DMS79 (cell line): Measurements from ENCODE around the gene TM9SF3.
"Not testable (repeated sequence)": the region's sequence is repeated elsewhere in the genome, so short reads cannot be mapped to it uniquely, and the experiment has no call there.

Experiments used
- DNase-seq: peaks from one replicate; lab custom pipeline; 2025; lab: John Stamatoyannopoulos, UW

TM9SF3 gene

GRCh38 chr10:96600337-96600736 is 13.5 kb upstream of the TM9SF3 start:
- no peak for DNase-seq

GRCh38 chr10:96598846-96599245 is 12.0 kb upstream of the TM9SF3 start:
- no peak for DNase-seq

- no peak for DNase-seq
Observed at GRCh38 chr10:96596422-96597407, 9.9 kb upstream of the TM9SF3 start.

DNA sequence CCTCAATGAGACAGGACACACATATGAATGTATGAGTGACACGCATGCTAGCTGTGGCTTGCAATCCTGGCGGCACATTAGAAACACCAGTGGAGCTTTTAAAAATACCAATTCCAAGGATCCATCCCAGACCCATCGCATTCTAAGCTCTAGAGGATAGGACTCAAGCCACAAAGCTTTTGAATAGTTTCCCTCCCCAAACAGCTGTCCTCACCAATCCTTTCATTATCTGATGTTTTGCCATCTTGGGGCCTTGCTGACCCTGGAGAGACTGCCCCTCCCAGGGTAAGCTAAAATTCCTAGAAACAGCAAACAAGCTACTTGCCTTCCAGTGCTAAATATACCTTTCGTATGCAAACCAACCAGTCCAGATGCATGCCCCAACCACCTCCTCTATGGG is 8.9 kb upstream of the TM9SF3 start:
- DNase-seq: no peak

DNA sequence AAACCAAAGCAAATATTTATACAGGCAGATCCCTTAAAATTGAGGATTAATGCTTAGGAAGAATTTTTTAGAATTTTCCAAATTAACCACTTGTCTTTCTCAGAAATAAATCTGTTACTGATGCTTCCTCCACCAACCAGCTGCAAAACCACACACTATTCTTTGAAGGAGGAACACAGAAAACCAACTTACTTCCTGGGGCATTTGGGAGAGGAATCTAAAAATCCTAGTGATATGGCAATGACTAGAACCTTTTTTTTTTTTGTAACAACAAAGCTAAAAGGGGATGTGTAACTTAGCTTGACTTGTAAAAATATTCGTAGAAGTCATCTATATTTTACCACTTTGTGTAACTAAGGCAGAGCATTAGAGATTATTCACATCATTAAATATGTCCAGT is 5.1 kb upstream of the TM9SF3 start:
- DNase-seq: no peak

DNA sequence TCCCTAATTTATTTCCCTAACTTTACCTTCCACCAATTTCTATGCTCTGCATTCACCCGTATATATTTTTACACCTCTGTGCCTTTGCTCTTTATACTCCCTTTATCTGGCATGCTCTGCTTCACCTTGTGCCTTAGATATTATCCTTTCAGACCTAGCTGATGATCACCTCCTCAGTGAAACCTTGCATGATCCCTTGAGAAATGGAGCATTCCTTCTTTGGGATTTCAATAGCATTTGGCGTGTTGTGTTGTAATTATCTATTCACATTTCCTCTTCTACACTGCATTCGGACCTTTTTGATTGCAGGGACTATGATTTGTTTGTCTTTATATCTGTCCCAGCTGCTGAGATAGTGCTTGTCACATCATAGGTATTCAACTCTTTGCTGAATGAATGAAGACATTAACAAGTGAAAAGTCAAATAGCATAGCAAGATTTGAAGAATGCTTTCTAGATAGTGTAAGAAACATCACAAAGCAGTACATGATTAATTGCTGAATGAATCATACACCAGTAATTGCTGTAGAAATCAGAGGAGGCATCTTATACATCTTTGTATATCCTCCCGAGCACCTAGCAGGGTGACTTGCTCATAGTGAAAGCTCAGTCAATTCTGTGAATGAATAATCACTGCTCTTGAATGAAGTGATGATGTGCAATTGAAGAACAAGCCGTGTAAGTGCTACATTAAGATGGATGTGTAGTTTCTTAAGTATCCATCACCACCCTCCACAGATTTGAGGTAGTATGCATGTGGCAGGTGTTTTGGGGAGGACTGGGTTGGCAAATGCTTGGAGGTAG is 2.0 kb upstream of the TM9SF3 start:
- no peak for DNase-seq

DNA sequence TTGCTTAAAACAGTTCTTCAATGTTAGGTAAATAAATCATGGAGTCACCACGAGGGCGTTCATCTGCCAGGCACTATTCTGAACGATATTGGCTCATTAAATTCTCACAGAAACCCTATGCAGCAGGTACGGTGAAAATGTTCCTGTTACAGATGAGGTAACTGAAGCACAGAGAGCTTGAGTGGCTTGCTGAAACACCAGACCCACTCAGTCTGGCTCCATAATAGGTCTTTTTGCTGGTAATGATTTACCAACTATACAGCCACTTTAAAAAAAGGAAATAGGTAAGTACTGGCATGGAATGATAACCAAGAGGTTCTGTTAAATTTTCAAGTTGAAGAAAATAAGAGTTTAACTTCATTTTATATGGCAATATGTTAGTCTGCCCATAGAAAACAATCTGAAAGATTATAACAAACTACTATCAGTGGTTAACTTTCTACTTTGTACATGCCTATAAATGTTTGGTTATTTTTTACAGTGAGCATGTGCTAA is 1.3 kb upstream of the TM9SF3 start:
- peak; percentile 2 for DNase-seq

- no peak for DNase-seq
Observed at GRCh38 chr10:96587264-96588059, 650 bp upstream of the TM9SF3 start.

GRCh38 chr10:96585736-96586418 is 935 bp downstream of the TM9SF3 start:
- no peak for DNase-seq

DNA sequence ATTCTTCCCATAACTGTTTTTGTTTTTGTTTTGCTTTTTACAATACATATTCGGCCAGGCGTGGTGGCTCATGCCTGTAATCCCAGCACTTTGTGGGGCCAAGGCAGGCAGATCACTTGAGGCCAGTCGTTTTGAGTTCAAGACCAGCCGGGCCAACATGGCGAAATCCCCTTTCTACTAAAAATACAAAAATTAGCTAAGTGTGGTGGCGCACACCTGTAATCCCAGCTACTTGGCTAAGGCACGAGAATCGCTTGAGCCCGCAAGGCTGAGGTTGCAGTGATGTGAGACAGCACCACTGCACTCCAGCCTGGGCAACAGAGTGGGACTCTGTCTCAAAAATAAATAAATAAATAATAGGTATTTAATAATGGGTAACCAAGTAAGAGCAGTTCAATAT is 2.3 kb downstream of the TM9SF3 start:
- no peak for DNase-seq

GRCh38 chr10:96584035-96584434 is 2.8 kb downstream of the TM9SF3 start:
- no peak for DNase-seq

DNA sequence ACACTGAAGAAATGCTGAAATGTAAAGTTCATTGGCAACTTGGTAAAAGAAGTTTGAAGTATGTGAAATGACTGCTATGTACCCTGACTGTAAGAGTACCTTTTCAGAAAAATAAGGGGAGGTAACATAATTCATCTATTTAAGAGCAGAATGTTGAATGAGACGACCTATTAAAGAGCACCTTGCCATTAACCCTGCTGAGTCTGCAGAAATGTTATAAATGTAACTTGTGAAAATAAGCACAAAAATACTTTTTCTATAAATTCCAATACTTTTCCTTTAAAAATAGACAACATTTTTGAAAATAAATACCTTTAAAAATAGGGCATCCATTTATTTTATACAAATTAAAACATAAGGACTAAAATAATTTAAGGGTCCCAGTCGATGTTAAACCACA is 7.7 kb downstream of the TM9SF3 start:
- no peak for DNase-seq

DNA sequence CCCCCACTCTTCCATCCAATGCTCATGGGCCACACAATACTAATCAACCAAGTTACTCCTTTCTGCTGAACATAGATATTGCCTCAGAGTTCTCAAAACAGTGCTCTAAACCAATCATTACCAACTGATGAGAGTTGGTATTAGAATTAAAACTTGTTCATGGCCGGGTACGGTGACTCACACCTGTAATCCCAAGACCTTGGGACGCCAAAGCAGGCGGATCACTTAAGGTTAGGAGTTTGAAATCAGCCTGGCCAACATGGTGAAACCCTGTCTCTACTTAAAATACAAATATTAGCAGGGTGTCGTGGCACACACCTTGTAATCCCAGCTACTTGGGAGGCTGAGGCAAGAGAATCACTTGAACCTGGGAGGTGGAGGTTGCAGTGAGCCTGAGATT is 8.2 kb downstream of the TM9SF3 start:
- no peak for DNase-seq

- DNase-seq: no peak
Observed at GRCh38 chr10:96578022-96578421, 8.8 kb downstream of the TM9SF3 start.

GRCh38 chr10:96577069-96577468 is 9.7 kb downstream of the TM9SF3 start:
- DNase-seq: no peak

- DNase-seq: no peak
Observed at GRCh38 chr10:96576277-96576980, 10.4 kb downstream of the TM9SF3 start.

DNA sequence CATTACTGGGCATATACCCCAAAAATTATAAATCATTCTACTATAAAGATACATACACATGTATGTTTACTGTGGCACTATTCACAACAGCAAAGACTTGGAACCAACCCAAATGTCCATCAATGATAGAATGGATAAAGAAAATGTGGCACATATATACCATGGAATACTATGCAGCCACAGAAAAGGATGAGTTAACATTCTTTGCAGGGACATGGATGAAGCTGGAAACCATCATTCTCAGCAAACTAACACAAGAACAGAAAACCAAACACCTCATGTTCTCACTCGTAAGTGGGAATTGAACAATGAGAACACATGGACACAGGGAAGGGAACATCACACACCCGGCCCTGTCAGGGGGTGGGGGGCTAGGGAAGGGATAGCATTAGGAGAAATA is 12.2 kb downstream of the TM9SF3 start:
- DNase-seq: not testable (repeated sequence)

DNA sequence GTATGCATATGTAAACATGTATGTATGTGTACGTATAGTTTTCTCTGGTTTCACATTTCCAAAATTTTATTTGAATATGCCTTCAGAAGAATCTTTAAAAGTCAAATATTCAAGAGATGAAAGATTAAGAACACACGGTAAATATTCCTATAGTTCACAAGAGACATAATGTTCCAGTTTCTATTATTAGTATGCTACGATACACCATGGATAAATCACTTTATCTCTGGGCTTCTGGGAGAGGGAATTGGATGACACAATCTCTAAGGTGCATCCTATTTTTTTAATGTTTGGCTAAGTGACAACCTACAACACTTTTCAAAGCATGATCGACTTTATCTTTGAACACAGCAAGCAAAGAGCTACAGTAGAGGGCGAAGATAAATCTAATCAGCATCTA is 13.8 kb downstream of the TM9SF3 start:
- no peak for DNase-seq

DNA sequence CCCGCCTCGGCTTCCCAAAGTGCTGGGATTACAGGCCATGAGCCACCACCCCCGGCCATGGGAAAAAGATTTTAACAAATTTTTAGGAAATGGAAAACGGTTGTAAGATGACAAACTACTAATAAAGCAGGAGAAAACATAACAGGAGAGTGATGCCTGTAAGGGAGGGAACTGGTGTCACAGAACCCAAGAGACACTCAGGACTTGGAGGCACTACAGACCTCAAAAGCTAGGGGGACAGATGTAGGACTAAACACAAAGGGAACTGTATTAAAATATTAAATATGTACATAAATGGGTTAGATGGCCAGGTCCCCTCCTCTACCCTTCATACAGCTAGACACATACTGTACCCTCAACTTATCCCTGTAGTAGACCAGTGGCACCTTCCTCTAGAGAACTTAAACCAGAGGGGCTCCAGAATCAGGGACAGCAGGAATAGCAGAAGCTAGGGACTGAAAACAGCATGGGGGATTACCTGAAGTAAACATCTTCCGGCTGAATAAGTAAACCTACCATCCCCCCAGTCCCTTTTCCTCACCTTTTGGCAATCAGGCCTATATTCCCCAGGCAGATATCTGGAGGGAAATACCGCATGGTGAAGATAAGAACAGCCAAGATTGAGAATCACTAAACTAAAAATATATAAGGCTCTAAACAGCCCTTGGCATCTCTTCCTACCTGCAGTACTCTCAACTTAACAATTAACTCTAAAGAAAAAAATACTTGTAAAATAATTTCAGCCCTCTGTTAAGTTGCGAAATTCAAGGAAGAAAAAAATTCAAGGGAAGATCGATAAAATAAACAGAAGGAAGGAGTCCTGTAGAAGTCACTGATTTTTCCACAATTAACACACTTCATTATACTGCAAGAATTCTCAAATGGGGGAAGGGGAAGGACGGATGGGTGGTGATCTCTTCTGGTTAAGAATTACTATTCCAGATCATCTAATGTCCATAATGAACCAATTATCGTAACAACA is 15.5 kb downstream of the TM9SF3 start:
- no peak for DNase-seq

DNA sequence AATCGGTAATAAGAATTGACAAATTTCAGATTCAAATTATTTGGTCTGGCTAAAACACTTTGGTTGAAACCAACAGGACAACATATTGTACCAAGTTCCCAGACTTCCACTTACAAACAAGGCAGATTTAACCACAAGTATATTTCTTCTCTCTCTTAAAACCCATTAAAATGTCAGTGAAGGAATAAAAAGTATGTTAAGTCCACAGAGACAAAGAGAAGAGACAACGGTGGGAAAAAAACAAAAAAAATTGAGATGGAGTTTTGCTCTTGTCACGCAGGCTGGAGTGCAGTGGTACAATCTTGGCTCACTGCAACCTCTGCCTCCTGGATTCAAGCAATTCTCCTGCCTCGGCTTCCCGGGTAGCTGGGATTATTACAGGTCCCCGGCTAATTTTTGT is 16.3 kb downstream of the TM9SF3 start:
- no peak for DNase-seq
